Inflammatory macrophage treated with lipopolysaccharide for 4 hours (primary cell): ENCODE measurements around the gene TWNK.
"Not testable (repeated sequence)": the region's sequence is repeated elsewhere in the genome, so short reads cannot be mapped to it uniquely, and the experiment has no call there.

Source experiments
- DNase-seq: peaks from one replicate; pipeline ENCODE4 v3.0.0-alpha.2; 2020

The TWNK gene

GRCh38 chr10:100975397-100975796, 11.9 kb upstream of the TWNK start:
- not testable (repeated sequence) for DNase-seq

- DNase-seq, result no peak
Measured at GRCh38 chr10:100976906-100977305, 10.4 kb upstream of the TWNK start.

GRCh38 chr10:100977436-100977835, 9.9 kb upstream of the TWNK start:
- no peak for DNase-seq

- no peak for DNase-seq
Measured at GRCh38 chr10:100978121-100978900, 9.0 kb upstream of the TWNK start.

GRCh38 chr10:100978901-100979195, 8.5 kb upstream of the TWNK start:
- DNase-seq, result no peak

- DNase-seq, result no peak
Measured at GRCh38 chr10:100979791-100980272, 7.5 kb upstream of the TWNK start.

- DNase-seq, result no peak
Measured at GRCh38 chr10:100980311-100980710, 7.0 kb upstream of the TWNK start.

GRCh38 chr10:100980711-100981110, 6.6 kb upstream of the TWNK start:
- DNase-seq, result no peak

- no peak for DNase-seq
Measured at GRCh38 chr10:100981178-100981772, 6.1 kb upstream of the TWNK start.

GRCh38 chr10:100982916-100983830, 4.2 kb upstream of the TWNK start:
- no peak for DNase-seq

GRCh38 chr10:100983868-100984671, 3.3 kb upstream of the TWNK start:
- no peak for DNase-seq

- DNase-seq, result no peak
Measured at GRCh38 chr10:100984672-100985177, 2.6 kb upstream of the TWNK start.

GRCh38 chr10:100985336-100985735, 2.0 kb upstream of the TWNK start:
- DNase-seq, result no peak

GRCh38 chr10:100986623-100986951, 756 bp upstream of the TWNK start:
- no peak for DNase-seq

GRCh38 chr10:100987685-100988049, 324 bp downstream of the TWNK start:
- no peak for DNase-seq

GRCh38 chr10:100988166-100988565, 823 bp downstream of the TWNK start:
- no peak for DNase-seq

- no peak for DNase-seq
Measured at GRCh38 chr10:100989088-100989487, 1.7 kb downstream of the TWNK start.

- no peak for DNase-seq
Measured at GRCh38 chr10:100993986-100994708, 6.8 kb downstream of the TWNK start.

- no peak for DNase-seq
Measured at GRCh38 chr10:100995181-100995580, 7.8 kb downstream of the TWNK start.

- DNase-seq, result no peak
Measured at GRCh38 chr10:100996678-100997359, 9.5 kb downstream of the TWNK start.
